ENCODE measurements around the gene HOXA4.

DNA sequence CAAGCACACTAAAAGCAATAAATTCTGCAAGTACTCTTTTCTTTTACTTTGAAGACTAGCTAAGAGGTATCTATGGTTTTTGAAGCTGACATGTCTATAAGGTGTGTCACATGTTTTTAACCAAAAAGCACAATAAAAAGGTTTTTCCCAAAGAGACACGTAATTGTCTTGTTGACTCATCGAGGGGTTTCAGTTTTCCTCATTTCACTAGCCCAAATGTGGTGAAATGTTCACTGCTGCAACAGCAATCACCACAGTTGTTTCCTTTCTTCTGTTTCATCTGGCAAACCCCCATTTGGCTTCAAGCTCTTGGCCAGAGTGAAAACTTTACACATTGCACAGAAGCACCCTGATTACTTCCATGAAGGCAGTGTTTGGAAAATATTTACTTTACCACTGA is 3.8 kb upstream of the HOXA4 start:
- TF ChIP-seq, protein P1, sequence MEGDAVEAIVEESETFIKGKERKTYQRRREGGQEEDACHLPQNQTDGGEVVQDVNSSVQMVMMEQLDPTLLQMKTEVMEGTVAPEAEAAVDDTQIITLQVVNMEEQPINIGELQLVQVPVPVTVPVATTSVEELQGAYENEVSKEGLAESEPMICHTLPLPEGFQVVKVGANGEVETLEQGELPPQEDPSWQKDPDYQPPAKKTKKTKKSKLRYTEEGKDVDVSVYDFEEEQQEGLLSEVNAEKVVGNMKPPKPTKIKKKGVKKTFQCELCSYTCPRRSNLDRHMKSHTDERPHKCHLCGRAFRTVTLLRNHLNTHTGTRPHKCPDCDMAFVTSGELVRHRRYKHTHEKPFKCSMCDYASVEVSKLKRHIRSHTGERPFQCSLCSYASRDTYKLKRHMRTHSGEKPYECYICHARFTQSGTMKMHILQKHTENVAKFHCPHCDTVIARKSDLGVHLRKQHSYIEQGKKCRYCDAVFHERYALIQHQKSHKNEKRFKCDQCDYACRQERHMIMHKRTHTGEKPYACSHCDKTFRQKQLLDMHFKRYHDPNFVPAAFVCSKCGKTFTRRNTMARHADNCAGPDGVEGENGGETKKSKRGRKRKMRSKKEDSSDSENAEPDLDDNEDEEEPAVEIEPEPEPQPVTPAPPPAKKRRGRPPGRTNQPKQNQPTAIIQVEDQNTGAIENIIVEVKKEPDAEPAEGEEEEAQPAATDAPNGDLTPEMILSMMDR (conservative IDR thresholded peaks at IDR 0.05; ENCODE audit: low read depth, low read length): no peak
- no peak for TF ChIP-seq EZH2phosphoT487 (IDR thresholded peaks at IDR 0.05; ENCODE audit: borderline replicate concordance, low read length)
